Measurements from ENCODE around the gene CLDN9. TPM values are rescaled to one million over a fixed set of nuclear protein-coding genes. Genes with fewer than 3 reads are reported as not detected.

Gene CLDN9
- total and polyA plus RNA-seq, 9 of the 15 experiments (the other 6 are each of a cell fraction or from before 2014, with no cell fraction given): 0.12 to 0.44 (median 0.22) TPM; not detected in 4

GRCh38 chr16:2968738-2969544 is 43.8 kb upstream of the CLDN9 start, which contains the start of gene PAQR4 (continued):
- TF ChIP-seq TFE3 (CRISPR knock-in tag; IDR thresholded peaks at IDR 0.05) (no peak), CTBP1 (IDR thresholded peaks at IDR 0.05; ENCODE audit: borderline replicate concordance) (peak; percentile 97), ZNF507 (tag; conservative IDR thresholded peaks at IDR 0.05) (no peak), SREBF2 (CRISPR knock-in tag; IDR thresholded peaks at IDR 0.05) (no peak), ZNF707 (CRISPR knock-in tag; conservative IDR thresholded peaks at IDR 0.05) (no peak), TBL1XR1 (IDR thresholded peaks at IDR 0.05; ENCODE audit: low read length in 2 of 2) (no peak), ZNF24 (IDR thresholded peaks at IDR 0.05) (peak; percentile 56; the same call in 1 of the 2 replicates), KAT8 (IDR thresholded peaks at IDR 0.05; ENCODE audit: low read depth) (no peak), ETS1 (conservative IDR thresholded peaks at IDR 0.05; ENCODE audit: control insufficient read depth, low read depth, low read length) (peak; percentile 82), FUS (optimal IDR thresholded peaks at IDR 0.05; ENCODE audit: low read depth, low read length) (no peak), MAFK (IDR thresholded peaks at IDR 0.05; ENCODE audit: low read length) (no peak), NCOA4 (IDR thresholded peaks at IDR 0.05; ENCODE audit: partially characterized antibody) (no peak), ZNF12 (CRISPR knock-in tag; IDR thresholded peaks at IDR 0.05) (peak; percentile 55; the same call in 1 of the 2 replicates), HDAC8 (tag; IDR thresholded peaks at IDR 0.05) (no peak), ZNF668 (CRISPR knock-in tag; IDR thresholded peaks at IDR 0.05) (0 out of 2 replicates have a peak, but pooled peaks have one; percentile 40), KAT2B (IDR thresholded peaks at IDR 0.05; ENCODE audit: low read depth, low read length) (no peak), ZNF444 (CRISPR knock-in tag; IDR thresholded peaks at IDR 0.05) (no peak), ZNF354B (CRISPR knock-in tag; IDR thresholded peaks at IDR 0.05) (no peak), ZSCAN29 (IDR thresholded peaks at IDR 0.05) (no peak), MYC (IDR thresholded peaks at IDR 0.05; ENCODE audit: low read depth, low read length) (peak; percentile 64; the same call in 1 of the 2 replicates), MYC (CRISPR knock-in tag; IDR thresholded peaks at IDR 0.05; ENCODE audit: borderline replicate concordance, low read depth) (no peak), CBX5 (IDR thresholded peaks at IDR 0.05; ENCODE audit: borderline replicate concordance, low read depth) (no peak; the same call in 1 of the 2 replicates), MED1 (CRISPR knock-in tag; IDR thresholded peaks at IDR 0.05; ENCODE audit: borderline replicate concordance) (0 out of 2 replicates have a peak, but pooled peaks have one; percentile 62), LCOR (CRISPR knock-in tag; IDR thresholded peaks at IDR 0.05) (peak; percentile 96)
- TF ChIP-seq, protein P1, sequence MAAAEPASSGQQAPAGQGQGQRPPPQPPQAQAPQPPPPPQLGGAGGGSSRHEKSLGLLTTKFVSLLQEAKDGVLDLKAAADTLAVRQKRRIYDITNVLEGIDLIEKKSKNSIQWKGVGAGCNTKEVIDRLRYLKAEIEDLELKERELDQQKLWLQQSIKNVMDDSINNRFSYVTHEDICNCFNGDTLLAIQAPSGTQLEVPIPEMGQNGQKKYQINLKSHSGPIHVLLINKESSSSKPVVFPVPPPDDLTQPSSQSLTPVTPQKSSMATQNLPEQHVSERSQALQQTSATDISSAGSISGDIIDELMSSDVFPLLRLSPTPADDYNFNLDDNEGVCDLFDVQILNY (CRISPR knock-in tag; IDR thresholded peaks at IDR 0.05): peak; percentile 95
- TF ChIP-seq, protein P2, sequence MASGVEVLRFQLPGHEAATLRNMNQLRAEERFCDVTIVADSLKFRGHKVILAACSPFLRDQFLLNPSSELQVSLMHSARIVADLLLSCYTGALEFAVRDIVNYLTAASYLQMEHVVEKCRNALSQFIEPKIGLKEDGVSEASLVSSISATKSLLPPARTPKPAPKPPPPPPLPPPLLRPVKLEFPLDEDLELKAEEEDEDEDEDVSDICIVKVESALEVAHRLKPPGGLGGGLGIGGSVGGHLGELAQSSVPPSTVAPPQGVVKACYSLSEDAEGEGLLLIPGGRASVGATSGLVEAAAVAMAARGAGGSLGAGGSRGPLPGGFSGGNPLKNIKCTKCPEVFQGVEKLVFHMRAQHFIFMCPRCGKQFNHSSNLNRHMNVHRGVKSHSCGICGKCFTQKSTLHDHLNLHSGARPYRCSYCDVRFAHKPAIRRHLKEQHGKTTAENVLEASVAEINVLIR (CRISPR knock-in tag; IDR thresholded peaks at IDR 0.05): 0 out of 2 replicates have a peak, but pooled peaks have one; percentile 55
